ENCODE measurements around the gene TTC8. TPM values are rescaled to one million over a fixed set of nuclear protein-coding genes. Genes with fewer than 3 reads are reported as not detected.
"Not testable (repeated sequence)": the region's sequence is repeated elsewhere in the genome, so short reads cannot be mapped to it uniquely, and the experiment has no call there.

TTC8 gene
- polyA plus RNA-seq, 3 donors, result 2.3 to 3.7 (median 2.7) TPM

DNA sequence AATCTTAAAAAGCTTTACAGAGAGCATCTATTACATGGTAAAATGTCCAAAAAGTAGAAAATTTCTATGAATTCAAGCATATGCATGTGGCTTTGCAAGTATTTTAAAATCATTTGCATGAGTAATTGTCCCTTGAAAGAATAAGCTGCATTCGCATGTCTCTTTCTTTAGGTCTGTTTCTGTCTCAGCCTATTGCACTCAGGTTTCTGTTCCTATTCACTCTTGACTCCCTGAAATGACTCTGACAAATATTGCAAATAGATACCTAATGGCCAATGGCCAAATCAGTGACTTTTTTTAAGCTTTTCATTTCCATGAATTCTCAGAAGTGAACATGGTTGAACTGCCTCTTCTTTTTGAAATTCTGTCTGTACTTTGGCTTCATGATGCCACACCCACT, 6.4 kb upstream of the TTC8 start:
- WGBS (ENCODE audit: insufficient coverage), result 100% methylated on average over 1 of the region's 1 CpG

GRCh38 chr14:88819674-88820073, 4.8 kb upstream of the TTC8 start:
- H3K4me1 ChIP-seq (ENCODE audit: control insufficient read depth in 1 of 2, insufficient read depth in 2 of 2, low read length in 2 of 2); DNase-seq; H3K36me3 ChIP-seq (replicated peaks in 1 of 2; ENCODE audit: control insufficient read depth in 1 of 2, insufficient read depth in 2 of 2, low read length in 2 of 2); H3K4me3 Mint-ChIP-seq; H3K9me3 Mint-ChIP-seq; H3K4me1 Mint-ChIP-seq; H3K4me2 ChIP-seq (replicated peaks; ENCODE audit: extremely low read depth, low read length, poor library complexity, severe bottlenecking); H3K27me3 ChIP-seq (ENCODE audit: control insufficient read depth in 2 of 2, insufficient read depth in 2 of 2, low read length in 2 of 2); intact Hi-C loops (cut with micrococcal nuclease); H2AFZ ChIP-seq (ENCODE audit: insufficient read depth, low read depth, low read length, poor library complexity, severe bottlenecking); H3K79me2 ChIP-seq (ENCODE audit: insufficient read depth, low read length); H3K27ac ChIP-seq (ENCODE audit: low read depth in 1 of 2, low read length in 2 of 2); H3K36me3 Mint-ChIP-seq; H4K20me1 ChIP-seq (ENCODE audit: insufficient read depth, low read length); H3K27ac Mint-ChIP-seq; H3K9me3 ChIP-seq (replicated peaks in 1 of 2; ENCODE audit: control insufficient read depth in 1 of 2, insufficient read depth in 1 of 2, low read length in 2 of 2); H3K4me3 ChIP-seq (replicated peaks in 1 of 3; ENCODE audit: low read depth in 2 of 3, low read length in 3 of 3); H3K9ac ChIP-seq (ENCODE audit: insufficient read depth, low read length, poor library complexity, severe bottlenecking): not testable (repeated sequence)
- 100% methylated on average over 1 of the region's 3 CpGs for WGBS (ENCODE audit: insufficient coverage)
- H3K27me3 Mint-ChIP-seq (ENCODE audit: low read depth in 3 of 3), result peaks cover 2 to 19% (median 8%) of the 10 kb centered on the region in 3 donors

More for the DNA sequence above, 6.4 kb upstream of the TTC8 start:
- TF ChIP-seq, protein P1, sequence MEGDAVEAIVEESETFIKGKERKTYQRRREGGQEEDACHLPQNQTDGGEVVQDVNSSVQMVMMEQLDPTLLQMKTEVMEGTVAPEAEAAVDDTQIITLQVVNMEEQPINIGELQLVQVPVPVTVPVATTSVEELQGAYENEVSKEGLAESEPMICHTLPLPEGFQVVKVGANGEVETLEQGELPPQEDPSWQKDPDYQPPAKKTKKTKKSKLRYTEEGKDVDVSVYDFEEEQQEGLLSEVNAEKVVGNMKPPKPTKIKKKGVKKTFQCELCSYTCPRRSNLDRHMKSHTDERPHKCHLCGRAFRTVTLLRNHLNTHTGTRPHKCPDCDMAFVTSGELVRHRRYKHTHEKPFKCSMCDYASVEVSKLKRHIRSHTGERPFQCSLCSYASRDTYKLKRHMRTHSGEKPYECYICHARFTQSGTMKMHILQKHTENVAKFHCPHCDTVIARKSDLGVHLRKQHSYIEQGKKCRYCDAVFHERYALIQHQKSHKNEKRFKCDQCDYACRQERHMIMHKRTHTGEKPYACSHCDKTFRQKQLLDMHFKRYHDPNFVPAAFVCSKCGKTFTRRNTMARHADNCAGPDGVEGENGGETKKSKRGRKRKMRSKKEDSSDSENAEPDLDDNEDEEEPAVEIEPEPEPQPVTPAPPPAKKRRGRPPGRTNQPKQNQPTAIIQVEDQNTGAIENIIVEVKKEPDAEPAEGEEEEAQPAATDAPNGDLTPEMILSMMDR (IDR thresholded peaks at IDR 0.05), result no peak
- Histone ChIP-seq H3K4me3 (replicated peaks in 1 of 3; ENCODE audit: low read depth in 2 of 3, low read length in 3 of 3) (no peak overlapping the region), H3K79me2 (ENCODE audit: insufficient read depth, low read length) (no peaks in the 10 kb centered on the region), H3K36me3 (replicated peaks in 1 of 2; ENCODE audit: control insufficient read depth in 1 of 2, insufficient read depth in 2 of 2, low read length in 2 of 2) (no peaks in the 10 kb centered on the region), H4K20me1 (ENCODE audit: insufficient read depth, low read length) (no peaks in the 10 kb centered on the region), H3K9ac (ENCODE audit: insufficient read depth, low read length, poor library complexity, severe bottlenecking) (no peak overlapping the region), H3K27me3 (ENCODE audit: control insufficient read depth in 2 of 2, insufficient read depth in 2 of 2, low read length in 2 of 2) (no peaks in the 10 kb centered on the region), H3K27ac (ENCODE audit: low read depth in 1 of 2, low read length in 2 of 2) (no peak overlapping the region), H2AFZ (ENCODE audit: insufficient read depth, low read depth, low read length, poor library complexity, severe bottlenecking) (no peak overlapping the region), H3K4me2 (replicated peaks; ENCODE audit: extremely low read depth, low read length, poor library complexity, severe bottlenecking) (no peak overlapping the region), H3K4me1 (ENCODE audit: control insufficient read depth in 1 of 2, insufficient read depth in 2 of 2, low read length in 2 of 2) (no peaks in the 10 kb centered on the region), H3K9me3 (replicated peaks in 1 of 2; ENCODE audit: control insufficient read depth in 1 of 2, insufficient read depth in 1 of 2, low read length in 2 of 2) (no peaks in the 10 kb centered on the region)
- intact Hi-C loops (cut with micrococcal nuclease), result no loop called here
- no peak for DNase-seq
- peaks cover 2 to 19% (median 6%) of the 10 kb centered on the region in 3 donors for H3K27me3 Mint-ChIP-seq (ENCODE audit: low read depth in 3 of 3)
- no peak overlapping the region for H3K27ac Mint-ChIP-seq
- H3K9me3 Mint-ChIP-seq, result no peaks in the 10 kb centered on the region
- H3K36me3 Mint-ChIP-seq, result no peaks in the 10 kb centered on the region
- no peak overlapping the region for H3K4me3 Mint-ChIP-seq
- H3K4me1 Mint-ChIP-seq, result no peaks in the 10 kb centered on the region

All from CD14-positive monocyte (primary cell).